Esophagus mucosa (tissue), 1 donor: ENCODE results near the gene ATXN1. TPM values are rescaled to one million over a fixed set of nuclear protein-coding genes. Genes with fewer than 3 reads are reported as not detected.
"Not testable (repeated sequence)": the region's sequence is repeated elsewhere in the genome, so short reads cannot be mapped to it uniquely, and the experiment has no call there.

Experiments
- ATAC-seq: fragments of 200-7000 bp; cut with Tn5 transposase; one replicate; pipeline ENCODE4 v1.9.1; 2020
- total RNA-seq: library from RNA; stranded (reverse); gene quantifications from one replicate; pipeline ENCODE4 v1.2.4, GENCODE V29; 2023
- donor health status: DM: yes; HTN: yes; CAD: no.

Gene ATXN1
- total RNA-seq, 1 donor from 2014 or later = 29.3 TPM

- peak; percentile 56 for ATAC-seq
Observed at GRCh38 chr6:16635810-16636602, 125.3 kb downstream of the ATXN1 start.

GRCh38 chr6:16635291-16635809 lies 125.9 kb downstream of the ATXN1 start:
- ATAC-seq = no peak

GRCh38 chr6:16634855-16635254 lies 126.4 kb downstream of the ATXN1 start:
- no peak for ATAC-seq

- no peak for ATAC-seq
Observed at GRCh38 chr6:16633961-16634360, 127.3 kb downstream of the ATXN1 start.

GRCh38 chr6:16633465-16633864 lies 127.8 kb downstream of the ATXN1 start:
- ATAC-seq = peak; percentile 47

GRCh38 chr6:16632101-16632500 lies 129.2 kb downstream of the ATXN1 start:
- no peak for ATAC-seq

- peak; percentile 87 for ATAC-seq
Observed at GRCh38 chr6:16630026-16630643, 131.1 kb downstream of the ATXN1 start.

GRCh38 chr6:16628580-16628979 lies 132.7 kb downstream of the ATXN1 start:
- not testable (repeated sequence) for ATAC-seq

GRCh38 chr6:16626650-16627049 lies 134.6 kb downstream of the ATXN1 start:
- no peak for ATAC-seq

- no peak for ATAC-seq
Observed at GRCh38 chr6:16625291-16626265, 135.7 kb downstream of the ATXN1 start.

GRCh38 chr6:16624636-16625290 lies 136.5 kb downstream of the ATXN1 start:
- ATAC-seq = no peak

GRCh38 chr6:16623731-16624130 lies 137.5 kb downstream of the ATXN1 start:
- ATAC-seq = no peak

GRCh38 chr6:16623029-16623653 lies 138.1 kb downstream of the ATXN1 start:
- ATAC-seq = no peak

- ATAC-seq = no peak
Observed at GRCh38 chr6:16622193-16622592, 139.1 kb downstream of the ATXN1 start.

GRCh38 chr6:16621002-16621401 lies 140.3 kb downstream of the ATXN1 start:
- ATAC-seq = no peak

- no peak for ATAC-seq
Observed at GRCh38 chr6:16619777-16620176, 141.5 kb downstream of the ATXN1 start.

- no peak for ATAC-seq
Observed at GRCh38 chr6:16618962-16619361, 142.3 kb downstream of the ATXN1 start.

GRCh38 chr6:16615215-16615614 lies 146.0 kb downstream of the ATXN1 start:
- not testable (repeated sequence) for ATAC-seq

GRCh38 chr6:16614143-16614542 lies 147.1 kb downstream of the ATXN1 start:
- ATAC-seq = not testable (repeated sequence)

GRCh38 chr6:16613504-16613903 lies 147.8 kb downstream of the ATXN1 start:
- ATAC-seq = not testable (repeated sequence)

GRCh38 chr6:16608444-16608843 lies 152.8 kb downstream of the ATXN1 start:
- ATAC-seq = no peak

- ATAC-seq = no peak
Observed at GRCh38 chr6:16602035-16602434, 159.2 kb downstream of the ATXN1 start.
